Endothelial cell of umbilical vein (primary cell): ENCODE measurements around the gene CLIC3. TPM values are rescaled to one million over a fixed set of nuclear protein-coding genes. Genes with fewer than 3 reads are reported as not detected.

Source experiments
- BruUV-seq: library from RNA; stranded (reverse); fragments of 400-500 nt; replicated peaks from 2 replicates; lab custom pipeline; 2021; lab: Mats Ljungman, UMichigan
- CTCF ChIA-PET: fragments of 300-600, 350-600 bp; sonication (Branson Sonifier 250); formaldehyde crosslinking; loops from one replicate; lab custom pipeline; 2021; ENCODE audit warnings: antibody characterized with exemption, inconsistent platforms; lab: Charles Lee
- POLR2A ChIA-PET: fragments of 300-600, 350-600 bp; sonication (Branson Sonifier 250); formaldehyde crosslinking; loops from one replicate; lab custom pipeline; 2021; ENCODE audit warnings: antibody characterized with exemption, inconsistent platforms; lab: Charles Lee
- DNase-seq: peaks from one replicate; pipeline ENCODE4 v3.0.0-alpha.2; 2011; ENCODE audit warnings: low read depth, low spot score
- FAIRE-seq: peaks from 2 replicates; lab custom pipeline; 2011; peaks lifted over from hg19 to GRCh38; lab: Jason Lieb, UNC
- H2AFZ ChIP-seq: 2 replicates; pipeline ENCODE4 v1.6.0; 2012; ENCODE audit warnings: low read depth, low read length, control low read depth, inconsistent platforms
- H3K27ac ChIP-seq: 2 replicates; pipeline ENCODE4 v1.5.1; 2011; ENCODE audit warnings: low read depth, mild to moderate bottlenecking, control low read depth, low read length, moderate library complexity; ENCODE audit not compliant: insufficient read depth
- H3K27me3 ChIP-seq, 2 experiments: 2 replicates each; pipeline versions ENCODE4 v1.6.0 to v1.6.1; 2011; ENCODE audit warnings: low read length in 2 of 2, mixed read lengths in 1 of 2; ENCODE audit not compliant: control insufficient read depth in 2 of 2, insufficient read depth in 2 of 2
- H3K36me3 ChIP-seq, 2 experiments: 2 replicates in 1 of 2; 3 replicates in 1 of 2; pipeline ENCODE4 v1.5.1; 2011; ENCODE audit warnings: low read length in 2 of 2, mild to moderate bottlenecking in 1 of 2, moderate library complexity in 1 of 2; ENCODE audit not compliant: control insufficient read depth in 2 of 2, insufficient read depth in 2 of 2; ENCODE audit errors: extremely low read depth in 1 of 2
- H3K4me1 ChIP-seq: 3 replicates; pipeline ENCODE4 v1.5.1; 2011; ENCODE audit warnings: mild to moderate bottlenecking, low read length; ENCODE audit not compliant: control insufficient read depth, insufficient read depth; ENCODE audit errors: extremely low read depth
- H3K4me2 ChIP-seq: 2 replicates; pipeline ENCODE4 v1.6.1; 2011; ENCODE audit warnings: low read length, control low read depth, mixed read lengths; ENCODE audit not compliant: insufficient read depth
- H3K4me3 ChIP-seq, 3 experiments: fragments of 200-600 bp in 1 of 3; sonication (generic), shearing (Covaris generic) in 1 of 3; replicated peaks in 1 of 3; 2 replicates each; pipeline ENCODE4 v1.5.1; 2011 to 2016; ENCODE audit warnings: control low read depth in 3 of 3, low read length in 3 of 3, mild to moderate bottlenecking in 2 of 3, inconsistent platforms in 1 of 3, low read depth in 1 of 3, moderate library complexity in 1 of 3; ENCODE audit not compliant: insufficient read depth in 1 of 3
- H3K79me2 ChIP-seq: 2 replicates; pipeline ENCODE4 v1.6.0; 2012; ENCODE audit warnings: low read length, inconsistent platforms; ENCODE audit not compliant: control insufficient read depth, insufficient read depth
- H3K9ac ChIP-seq: replicated peaks from 2 replicates; pipeline ENCODE3; 2011; ENCODE audit warnings: low read length, control low read depth; ENCODE audit not compliant: insufficient read depth; ENCODE audit errors: extremely low read depth
- H3K9me1 ChIP-seq: replicated peaks from 3 replicates; pipeline ENCODE4 v1.6.0; 2011; ENCODE audit warnings: mild to moderate bottlenecking, low read length; ENCODE audit not compliant: control insufficient read depth, insufficient read depth; ENCODE audit errors: extremely low read depth
- H3K9me3 ChIP-seq: replicated peaks from 2 replicates; pipeline ENCODE4 v1.5.1; 2012; ENCODE audit warnings: low read length, inconsistent platforms; ENCODE audit not compliant: control insufficient read depth, insufficient read depth
- H4K20me1 ChIP-seq: replicated peaks from 2 replicates; pipeline ENCODE3; 2011; ENCODE audit warnings: mild to moderate bottlenecking, low read length; ENCODE audit not compliant: control insufficient read depth, insufficient read depth; ENCODE audit errors: extremely low read depth
- EZH2 ChIP-seq: IDR thresholded peaks from 2 replicates; pipeline ENCODE4 v1.6.1; 2012; ENCODE audit warnings: borderline replicate concordance, low read depth, mild to moderate bottlenecking, moderate library complexity, low read length, inconsistent platforms; ENCODE audit not compliant: severe bottlenecking
- FOS ChIP-seq: IDR thresholded peaks from 2 replicates; pipeline ENCODE4 v1.6.1; 2011; ENCODE audit warnings: mild to moderate bottlenecking, low read length, moderate library complexity, borderline replicate concordance; ENCODE audit not compliant: insufficient read depth
- GATA2 ChIP-seq: IDR thresholded peaks from 2 replicates; pipeline ENCODE4 v1.7.0; 2011; ENCODE audit warnings: low read depth, mild to moderate bottlenecking, moderate library complexity, mixed read lengths, low read length; ENCODE audit not compliant: insufficient read length, insufficient read depth
- JUN ChIP-seq: IDR thresholded peaks from 2 replicates; pipeline ENCODE4 v1.6.1; 2011; ENCODE audit warnings: borderline replicate concordance, low read depth; ENCODE audit not compliant: insufficient read length, insufficient read depth
- MYC ChIP-seq: IDR thresholded peaks from one replicate; pipeline ENCODE4 v1.6.1; 2011; ENCODE audit warnings: mild to moderate bottlenecking, low read depth, low read length
- POLR2A ChIP-seq: IDR thresholded peaks from 2 replicates; pipeline ENCODE4 v1.6.1; 2012; ENCODE audit warnings: low read depth, mild to moderate bottlenecking, control low read depth, low read length
- POLR2AphosphoS5 ChIP-seq: IDR thresholded peaks from 2 replicates; pipeline ENCODE4 v1.6.1; 2012; ENCODE audit warnings: low read depth, mild to moderate bottlenecking, control low read depth, low read length, moderate library complexity; ENCODE audit not compliant: insufficient read depth
- dilution Hi-C: fragments of 300-500 bp; cut with MboI; formaldehyde crosslinking; loops from one replicate; pipeline ENCODE4 v1.15.0; 2019; ENCODE audit warnings: low sequenced_read_pairs; ENCODE audit not compliant: extremely low pct_ligation_motif_present
- intact Hi-C: fragments of 100-400 bp; cut with micrococcal nuclease; formaldehyde crosslinking; loops from one replicate; pipeline ENCODE4 v1.10.0; 2022
- polyA plus RNA-seq, 4 experiments: library from polyadenylated mRNA; depleted of rRNA in 3 of 4; stranded (reverse) in 3 of 4; unstranded in 1 of 4; fragments of >200 nt; gene quantifications; 2 replicates each; pipeline versions ENCODE4 v1.2.1 to v1.2.3, GENCODE V29; 2011 to 2012; ENCODE audit warnings: missing spikeins in 1 of 4
- total RNA-seq: library from RNA; stranded (reverse); gene quantifications from 2 replicates; pipeline ENCODE4 v1.2.3, GENCODE V29; 2021
- TF ChIP-seq, protein P1 (sequence below), 2 donors: IDR thresholded peaks; 1 replicate in 1 of 2; 2 replicates in 1 of 2; pipeline ENCODE4 v1.5.1; 2011; ENCODE audit warnings: low read length in 2 of 2, mild to moderate bottlenecking in 2 of 2, moderate library complexity in 2 of 2, control low read depth in 1 of 2, inconsistent platforms in 1 of 2, low read depth in 1 of 2; ENCODE audit not compliant: insufficient read depth in 1 of 2; ENCODE audit errors: extremely low read depth in 1 of 2
- TF ChIP-seq, protein P2 (sequence below): IDR thresholded peaks from 2 replicates; pipeline ENCODE4 v1.6.1; 2011; ENCODE audit not compliant: insufficient read depth, insufficient read length

CLIC3 gene
- total and polyA plus RNA-seq, 2 donors (not counting 3 experiments of a cell fraction or from before 2014, with no cell fraction given) = 2.3 TPM; not detected in 1

DNA sequence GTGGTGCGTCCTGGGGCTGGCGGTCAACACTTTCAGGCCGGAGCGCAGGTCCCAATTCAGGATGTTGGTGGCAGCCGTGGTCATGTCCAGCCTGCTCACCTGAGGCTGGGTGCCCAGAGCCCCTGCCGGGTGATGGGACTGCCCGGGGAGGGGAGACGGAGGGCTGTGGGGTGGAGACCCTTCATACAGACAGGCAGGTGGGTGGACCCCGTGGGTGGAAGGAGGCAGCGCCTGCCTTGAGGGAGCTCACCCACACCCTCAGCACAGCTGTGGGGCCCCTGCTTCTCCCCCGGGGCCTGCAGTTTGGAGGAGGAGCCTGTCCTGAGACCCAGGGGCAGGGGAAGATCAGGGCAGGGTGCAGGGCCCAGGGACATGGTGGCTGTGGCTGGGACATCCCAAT, 26.0 kb downstream of the CLIC3 start:
- H3K9me3 ChIP-seq = no peaks in the 10 kb centered on the region
- POLR2A ChIA-PET = no interaction called here
- H3K4me3 ChIP-seq = no peak overlapping the region
- H3K79me2 ChIP-seq = no peaks in the 10 kb centered on the region
- FAIRE-seq = no peak
- no peak overlapping the region for H2AFZ ChIP-seq
- H3K36me3 ChIP-seq = no peaks in the 10 kb centered on the region
- DNase-seq = no peak
- BruUV-seq = no TSS peak
- H3K9me1 ChIP-seq = no peaks in the 10 kb centered on the region
- no peaks in the 10 kb centered on the region for H3K4me1 ChIP-seq
- dilution Hi-C loops = no loop called here
- H3K9ac ChIP-seq = no peak overlapping the region
- H3K4me2 ChIP-seq = no peak overlapping the region
- no peak for TF ChIP-seq GATA2
- TF ChIP-seq POLR2AphosphoS5 = no peak
- TF ChIP-seq MYC = no peak
- no peak for TF ChIP-seq POLR2A
- TF ChIP-seq, protein P1, sequence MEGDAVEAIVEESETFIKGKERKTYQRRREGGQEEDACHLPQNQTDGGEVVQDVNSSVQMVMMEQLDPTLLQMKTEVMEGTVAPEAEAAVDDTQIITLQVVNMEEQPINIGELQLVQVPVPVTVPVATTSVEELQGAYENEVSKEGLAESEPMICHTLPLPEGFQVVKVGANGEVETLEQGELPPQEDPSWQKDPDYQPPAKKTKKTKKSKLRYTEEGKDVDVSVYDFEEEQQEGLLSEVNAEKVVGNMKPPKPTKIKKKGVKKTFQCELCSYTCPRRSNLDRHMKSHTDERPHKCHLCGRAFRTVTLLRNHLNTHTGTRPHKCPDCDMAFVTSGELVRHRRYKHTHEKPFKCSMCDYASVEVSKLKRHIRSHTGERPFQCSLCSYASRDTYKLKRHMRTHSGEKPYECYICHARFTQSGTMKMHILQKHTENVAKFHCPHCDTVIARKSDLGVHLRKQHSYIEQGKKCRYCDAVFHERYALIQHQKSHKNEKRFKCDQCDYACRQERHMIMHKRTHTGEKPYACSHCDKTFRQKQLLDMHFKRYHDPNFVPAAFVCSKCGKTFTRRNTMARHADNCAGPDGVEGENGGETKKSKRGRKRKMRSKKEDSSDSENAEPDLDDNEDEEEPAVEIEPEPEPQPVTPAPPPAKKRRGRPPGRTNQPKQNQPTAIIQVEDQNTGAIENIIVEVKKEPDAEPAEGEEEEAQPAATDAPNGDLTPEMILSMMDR (IDR thresholded peaks at IDR 0.05; ENCODE audit: extremely low read depth in 1 of 2, insufficient read depth in 1 of 2, low read depth in 1 of 2, low read length in 2 of 2) = no peak
- TF ChIP-seq JUN = no peak
- no peak for TF ChIP-seq FOS
- CTCF ChIA-PET = interaction anchor here (1.3 kb wide), 1 partner anchor 59 kb away, joined by 3 read pairs; no protein-coding TSS in a partner anchor
- H4K20me1 ChIP-seq = no peaks in the 10 kb centered on the region
- H3K27me3 ChIP-seq = no peaks in the 10 kb centered on the region
- H3K27ac ChIP-seq = no peak overlapping the region
- intact Hi-C loops = no loop called here

DNA sequence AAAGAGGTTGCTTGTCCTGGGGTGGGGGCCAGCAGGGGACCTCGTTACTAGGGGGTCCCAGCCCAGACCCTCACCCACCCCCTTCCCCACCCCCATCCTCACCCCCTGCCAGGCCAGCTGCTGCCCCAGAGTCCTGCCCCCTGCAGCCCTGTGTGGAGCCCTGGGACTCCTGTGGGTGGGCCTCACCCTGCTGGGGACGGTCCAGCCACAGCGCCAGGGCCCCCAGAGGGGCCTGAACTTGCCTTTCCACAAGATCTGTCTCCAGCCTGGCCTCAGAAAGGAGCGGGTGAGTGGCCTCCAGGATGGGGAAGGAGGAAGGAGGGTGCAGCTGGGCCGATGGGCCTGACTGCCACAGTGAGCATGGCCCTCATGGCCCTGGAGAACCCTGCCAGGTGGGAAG, 26.6 kb downstream of the CLIC3 start:
- Histone ChIP-seq H3K79me2 (no peaks in the 10 kb centered on the region), H3K9ac (no peak overlapping the region), H3K4me3 (no peak overlapping the region), H3K4me1 (no peaks in the 10 kb centered on the region), H3K27ac (no peak overlapping the region), H3K27me3 (no peaks in the 10 kb centered on the region), H3K9me3 (no peaks in the 10 kb centered on the region), H2AFZ (no peak overlapping the region), H3K4me2 (no peak overlapping the region), H3K36me3 (no peaks in the 10 kb centered on the region), H3K9me1 (no peaks in the 10 kb centered on the region), H4K20me1 (no peaks in the 10 kb centered on the region)
- TF ChIP-seq, protein P1 (IDR thresholded peaks at IDR 0.05; ENCODE audit: extremely low read depth in 1 of 2, insufficient read depth in 1 of 2, low read depth in 1 of 2, low read length in 2 of 2) = no peak
- TF ChIP-seq POLR2AphosphoS5 (no peak), JUN (no peak), EZH2 (no peak), MYC (no peak), FOS (no peak), GATA2 (no peak), POLR2A (no peak)
- TF ChIP-seq, protein P2, sequence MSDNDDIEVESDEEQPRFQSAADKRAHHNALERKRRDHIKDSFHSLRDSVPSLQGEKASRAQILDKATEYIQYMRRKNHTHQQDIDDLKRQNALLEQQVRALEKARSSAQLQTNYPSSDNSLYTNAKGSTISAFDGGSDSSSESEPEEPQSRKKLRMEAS = no peak
- no TSS peak for BruUV-seq
- dilution Hi-C loops (no loop called here), intact Hi-C loops (no loop called here)
- ChIA-PET POLR2A (no interaction called here), CTCF (interaction anchor here (1.3 kb wide), 1 partner anchor 60 kb away, joined by 3 read pairs; no protein-coding TSS in a partner anchor)
- DNase-seq = no peak
- FAIRE-seq = no peak
